Mammary epithelial cell (primary cell): ENCODE data around the gene VPS37D.

Experiments
- CTCF ChIP-seq, 2 donors: IDR thresholded peaks in 1 of 2; conservative IDR thresholded peaks in 1 of 2; 2 replicates each; pipeline ENCODE4 v1.5.1; 2011 to 2012; ENCODE audit warnings: inconsistent platforms in 2 of 2, low read length in 2 of 2, mild to moderate bottlenecking in 2 of 2, control low read depth in 1 of 2, low read depth in 1 of 2; ENCODE audit not compliant: insufficient read depth in 1 of 2; ENCODE audit errors: extremely low read depth in 1 of 2
- EZH2 ChIP-seq: IDR thresholded peaks from 2 replicates; pipeline ENCODE4 v1.6.1; 2012; ENCODE audit warnings: low read length, inconsistent platforms, borderline replicate concordance

DNA sequence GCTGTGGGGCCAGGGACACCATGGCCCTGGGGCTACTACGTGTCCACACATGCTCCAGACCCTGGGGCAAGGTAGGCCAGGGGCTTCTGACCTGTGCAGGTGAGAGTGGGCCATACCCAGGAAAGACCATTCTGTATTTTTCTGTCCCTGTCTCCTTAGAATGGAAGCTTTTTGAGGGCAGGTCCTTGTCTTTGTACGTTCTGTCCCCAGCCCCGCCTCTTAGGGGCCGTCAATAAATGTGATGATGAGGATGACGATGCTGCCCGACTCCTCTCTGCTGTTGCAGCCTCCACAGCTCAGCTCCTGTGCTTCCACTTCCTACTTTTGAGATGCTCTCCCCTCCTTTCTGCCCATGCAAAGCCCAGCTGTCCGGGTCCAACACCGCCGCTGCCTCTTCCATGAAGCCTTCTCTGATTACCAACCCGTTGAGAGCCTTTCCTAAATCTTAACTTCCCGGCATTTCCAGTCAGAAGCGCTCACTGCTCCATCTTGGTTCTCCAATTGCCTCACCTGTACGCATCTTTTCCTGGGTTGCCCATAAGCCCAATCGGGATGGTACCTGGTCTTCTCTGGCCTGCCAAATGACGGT, 4.3 kb downstream of the VPS37D start:
- no peak for TF ChIP-seq CTCF (conservative IDR thresholded peaks at IDR 0.05 in 1 of 2, IDR thresholded peaks at IDR 0.05 in 1 of 2; ENCODE audit: extremely low read depth in 1 of 2, insufficient read depth in 1 of 2, low read depth in 1 of 2, low read length in 2 of 2)
- TF ChIP-seq EZH2: no peak
